OCI-LY3 (cell line): Measurements from ENCODE around the gene ANKMY2.

Experiments used
- CTCF ChIP-seq: fragments of 200-600, 300-600 bp; sonication (generic); IDR thresholded peaks from 2 replicates; pipeline ENCODE4 v1.5.1; 2014; ENCODE audit warnings: antibody characterized with exemption, low read length, low read depth
- EZH2phosphoT487 ChIP-seq: fragments of 200-600 bp; shearing (Covaris generic); IDR thresholded peaks from 2 replicates; pipeline ENCODE4 v1.6.1; 2018; ENCODE audit warnings: antibody characterized with exemption, mixed run types, low read depth

DNA sequence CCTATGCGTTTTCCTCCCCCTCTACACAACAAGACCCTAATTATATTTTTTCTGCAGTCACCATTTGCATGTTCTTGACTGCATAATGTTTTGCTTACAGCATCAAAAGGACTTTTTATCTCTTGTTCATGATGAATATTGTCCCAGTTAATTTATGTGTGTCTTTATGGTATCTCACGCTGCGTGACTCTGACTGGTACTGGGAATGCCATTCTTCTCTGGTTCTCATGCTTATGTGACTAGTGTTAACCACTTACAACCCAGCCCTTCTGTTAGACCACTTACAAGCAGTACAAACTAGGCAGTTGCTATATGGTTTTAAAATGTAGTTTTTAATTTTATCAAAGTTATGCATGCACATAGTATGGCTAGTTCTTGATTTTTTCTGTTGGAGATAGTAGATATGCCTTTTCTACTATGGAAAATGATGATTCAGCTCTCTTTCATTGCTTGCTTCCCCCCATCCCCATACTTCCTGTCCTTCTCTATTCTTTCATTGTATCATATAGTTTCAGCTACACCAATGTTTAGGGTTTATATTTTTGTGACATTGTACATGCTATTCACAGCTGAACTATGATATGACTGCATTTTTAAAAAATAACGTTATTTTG is 25.3 kb upstream of the ANKMY2 start:
- TF ChIP-seq CTCF, result no peak
- TF ChIP-seq EZH2phosphoT487, result no peak
